Liver (tissue), 9 donors: Measurements from ENCODE around the gene PPP1R12A. TPM values are rescaled to one million over a fixed set of nuclear protein-coding genes. Genes with fewer than 3 reads are reported as not detected.

Experiments
- DNase-seq: peaks from one replicate; pipeline ENCODE4 v3.0.0-alpha.2; 2017; ENCODE audit warnings: low spot score
- H3K27ac ChIP-seq, 2 donors: one replicate each; pipeline ENCODE4 v1.7.0; 2013; ENCODE audit warnings: inconsistent platforms in 2 of 2, low read length in 2 of 2, control low read depth in 1 of 2, low read depth in 1 of 2, mild to moderate bottlenecking in 1 of 2
- H3K27me3 ChIP-seq, 4 donors: one replicate each; pipeline versions ENCODE4 v1.6.1 to v1.7.0; 2013; ENCODE audit warnings: low read length in 3 of 4, inconsistent platforms in 1 of 4, mild to moderate bottlenecking in 1 of 4, moderate library complexity in 1 of 4; ENCODE audit not compliant: control insufficient read depth in 4 of 4, insufficient read depth in 4 of 4
- H3K36me3 ChIP-seq, 4 donors: one replicate each; pipeline versions ENCODE4 v1.6.1 to v1.7.0; 2013; ENCODE audit warnings: low read length in 3 of 4, mild to moderate bottlenecking in 3 of 4, low read depth in 1 of 4, moderate library complexity in 1 of 4; ENCODE audit not compliant: control insufficient read depth in 4 of 4, insufficient read depth in 3 of 4
- H3K4me1 ChIP-seq, 4 donors: one replicate each; pipeline versions ENCODE4 v1.6.1 to v1.7.0; 2013; ENCODE audit warnings: low read length in 3 of 4, mild to moderate bottlenecking in 3 of 4, moderate library complexity in 1 of 4; ENCODE audit not compliant: control insufficient read depth in 4 of 4, insufficient read depth in 4 of 4
- H3K4me3 ChIP-seq, 3 donors: one replicate each; pipeline versions ENCODE4 v1.6.1 to v1.7.0; 2013; ENCODE audit warnings: low read length in 3 of 3, control low read depth in 1 of 3, low read depth in 1 of 3, mild to moderate bottlenecking in 1 of 3
- H3K9ac ChIP-seq, 2 donors: one replicate each; pipeline ENCODE4 v1.7.0; 2013; ENCODE audit warnings: low read length in 2 of 2, mild to moderate bottlenecking in 2 of 2, moderate library complexity in 2 of 2, control low read depth in 1 of 2, low read depth in 1 of 2
- H3K9me3 ChIP-seq, 4 donors: one replicate each; pipeline versions ENCODE4 v1.6.1 to v1.7.0; 2013; ENCODE audit warnings: low read length in 3 of 4; ENCODE audit not compliant: control insufficient read depth in 4 of 4
- ATF3 ChIP-seq: IDR thresholded peaks from 2 replicates; pipeline ENCODE4 v1.6.1; 2016; ENCODE audit warnings: antibody characterized with exemption
- CTCF ChIP-seq: fragments of 150-350 bp; IDR thresholded peaks from 2 replicates; pipeline ENCODE4 v1.5.1; 2017; ENCODE audit warnings: improper control_type of control experiment, low read depth, low read length; ENCODE audit not compliant: missing input control
- EGR1 ChIP-seq, 2 donors: IDR thresholded peaks; 2 replicates each; pipeline ENCODE4 v1.6.1; 2016 to 2018; ENCODE audit warnings: antibody characterized with exemption in 2 of 2, low read depth in 2 of 2
- FOXA1 ChIP-seq: IDR thresholded peaks from 2 replicates; pipeline ENCODE4 v1.6.1; 2016; ENCODE audit warnings: antibody characterized with exemption
- FOXA2 ChIP-seq: IDR thresholded peaks from 2 replicates; pipeline ENCODE4 v1.6.1; 2016; ENCODE audit warnings: antibody characterized with exemption
- GABPA ChIP-seq, 2 donors: IDR thresholded peaks in 1 of 2; conservative IDR thresholded peaks in 1 of 2; 2 replicates each; pipeline ENCODE4 v1.6.1; 2016; ENCODE audit warnings: antibody characterized with exemption in 2 of 2, mild to moderate bottlenecking in 1 of 2, moderate library complexity in 1 of 2
- HNF4A ChIP-seq, 2 donors: conservative IDR thresholded peaks; 2 replicates each; pipeline ENCODE4 v1.6.1; 2016; ENCODE audit warnings: antibody characterized with exemption in 2 of 2, mild to moderate bottlenecking in 2 of 2
- HNF4G ChIP-seq: IDR thresholded peaks from 2 replicates; pipeline ENCODE4 v1.6.1; 2016; ENCODE audit warnings: antibody characterized with exemption
- JUND ChIP-seq, 2 donors: IDR thresholded peaks; 2 replicates each; pipeline ENCODE4 v1.6.1; 2016; ENCODE audit warnings: antibody characterized with exemption in 2 of 2
- MAX ChIP-seq: IDR thresholded peaks from 2 replicates; pipeline ENCODE4 v1.6.1; 2016; ENCODE audit warnings: antibody characterized with exemption
- NR2F2 ChIP-seq: IDR thresholded peaks from 2 replicates; pipeline ENCODE4 v1.6.1; 2016; ENCODE audit warnings: antibody characterized with exemption
- RAD21 ChIP-seq, 2 donors: IDR thresholded peaks; 2 replicates each; pipeline ENCODE4 v1.6.1; 2016; ENCODE audit warnings: antibody characterized with exemption in 2 of 2, mild to moderate bottlenecking in 2 of 2
- REST ChIP-seq: IDR thresholded peaks from 2 replicates; pipeline ENCODE4 v1.6.1; 2016; ENCODE audit warnings: antibody characterized with exemption, mild to moderate bottlenecking
- RXRA ChIP-seq, 2 donors: IDR thresholded peaks; 2 replicates each; pipeline ENCODE4 v1.6.1; 2017 to 2018; ENCODE audit warnings: antibody characterized with exemption in 2 of 2, mild to moderate bottlenecking in 1 of 2
- SP1 ChIP-seq: IDR thresholded peaks from 2 replicates; pipeline ENCODE4 v1.6.1; 2018; ENCODE audit warnings: antibody characterized with exemption, mild to moderate bottlenecking
- TAF1 ChIP-seq: conservative IDR thresholded peaks from 2 replicates; pipeline ENCODE4 v1.6.1; 2016; ENCODE audit warnings: antibody characterized with exemption, mild to moderate bottlenecking
- YY1 ChIP-seq: IDR thresholded peaks from 2 replicates; pipeline ENCODE4 v1.6.1; 2016; ENCODE audit warnings: antibody characterized with exemption, mild to moderate bottlenecking
- ZBTB33 ChIP-seq: IDR thresholded peaks from 2 replicates; pipeline ENCODE4 v1.6.1; 2016; ENCODE audit warnings: antibody characterized with exemption
- WGBS: extraction: QIAGEN DNeasy Blood & Tissue Kit; methylation state at CpG from one replicate; pipeline ENCODE4 v1.1.7; 2013; 5-methylcytosine and 5-hydroxymethylcytosine counted together
- polyA plus RNA-seq, 2 donors: library from polyadenylated mRNA; stranded (reverse) in 1 of 2; unstranded in 1 of 2; fragments of 200-250 nt in 1 of 2; fragments of >200 nt in 1 of 2; fragmentation: Nextera tagmentation in 1 of 2; extraction: Ambion mirVana in 1 of 2; gene quantifications; one replicate each; pipeline versions ENCODE4 v1.2.1 to v1.2.3, GENCODE V29; 2013 to 2015
- total RNA-seq, 2 donors: library from RNA; depleted of rRNA; stranded (reverse); fragments of >200 nt; gene quantifications; one replicate each; pipeline ENCODE4 v1.2.3, GENCODE V29; 2014
- donor health status: healthy.
- donor health status: healthy.
- donor health status: healthy.
- donor health status: healthy.
- donor health status: healthy.

Gene PPP1R12A
- total and polyA plus RNA-seq, 4 donors: 5.1 to 41.6 (median 27.8) TPM

GRCh38 chr12:79761341-79761740, 173.6 kb downstream of the PPP1R12A start:
- no peak overlapping the region for H3K9ac ChIP-seq
- no peak for DNase-seq
- TF ChIP-seq GABPA (IDR thresholded peaks at IDR 0.05 in 1 of 2, conservative IDR thresholded peaks at IDR 0.05 in 1 of 2) (no peak), RAD21 (IDR thresholded peaks at IDR 0.05) (no peak), NR2F2 (no peak), YY1 (no peak), CTCF (no peak), EGR1 (IDR thresholded peaks at IDR 0.05; ENCODE audit: low read depth in 2 of 2) (no peak), TAF1 (no peak), REST (no peak), HNF4G (no peak), JUND (IDR thresholded peaks at IDR 0.05) (no peak), FOXA2 (no peak), HNF4A (conservative IDR thresholded peaks at IDR 0.05) (no peak), ZBTB33 (no peak), MAX (no peak), SP1 (no peak), RXRA (IDR thresholded peaks at IDR 0.05) (no peak), FOXA1 (no peak), ATF3 (no peak)
- no peak overlapping the region for H3K27ac ChIP-seq
- H3K4me3 ChIP-seq: no peak overlapping the region
- 77% methylated on average over 1 of the region's 1 CpG for WGBS
- H3K27me3 ChIP-seq: no peaks in the 10 kb centered on the region
- no peaks in the 10 kb centered on the region for H3K4me1 ChIP-seq
- H3K9me3 ChIP-seq: peaks cover 0 to 6% (median 5%) of the 10 kb centered on the region in 4 donors
- no peaks in the 10 kb centered on the region for H3K36me3 ChIP-seq

GRCh38 chr12:79747274-79747673, 187.6 kb downstream of the PPP1R12A start:
- Histone ChIP-seq H3K4me3 (no peak overlapping the region), H3K9me3 (no peaks in the 10 kb centered on the region), H3K27ac (no peak overlapping the region), H3K36me3 (no peaks in the 10 kb centered on the region), H3K4me1 (no peaks in the 10 kb centered on the region), H3K27me3 (no peaks in the 10 kb centered on the region), H3K9ac (no peak overlapping the region)
- DNase-seq: no peak
- no peak for TF ChIP-seq RXRA (IDR thresholded peaks at IDR 0.05)
- TF ChIP-seq CTCF: no peak
- no peak for TF ChIP-seq HNF4G
- TF ChIP-seq TAF1: no peak
- TF ChIP-seq EGR1 (IDR thresholded peaks at IDR 0.05; ENCODE audit: low read depth in 2 of 2): no peak
- no peak for TF ChIP-seq FOXA2
- no peak for TF ChIP-seq NR2F2
- TF ChIP-seq REST: no peak
- TF ChIP-seq RAD21 (IDR thresholded peaks at IDR 0.05): no peak
- TF ChIP-seq GABPA (IDR thresholded peaks at IDR 0.05 in 1 of 2, conservative IDR thresholded peaks at IDR 0.05 in 1 of 2): no peak
- TF ChIP-seq HNF4A (conservative IDR thresholded peaks at IDR 0.05): no peak
